ENCODE measurements around the gene CMAS. TPM values are rescaled to one million over a fixed set of nuclear protein-coding genes. Genes with fewer than 3 reads are reported as not detected.

Gene CMAS
- polyA plus RNA-seq, 1 of the 3 experiments (the other 2 are of a cell fraction): 16.0 TPM

DNA sequence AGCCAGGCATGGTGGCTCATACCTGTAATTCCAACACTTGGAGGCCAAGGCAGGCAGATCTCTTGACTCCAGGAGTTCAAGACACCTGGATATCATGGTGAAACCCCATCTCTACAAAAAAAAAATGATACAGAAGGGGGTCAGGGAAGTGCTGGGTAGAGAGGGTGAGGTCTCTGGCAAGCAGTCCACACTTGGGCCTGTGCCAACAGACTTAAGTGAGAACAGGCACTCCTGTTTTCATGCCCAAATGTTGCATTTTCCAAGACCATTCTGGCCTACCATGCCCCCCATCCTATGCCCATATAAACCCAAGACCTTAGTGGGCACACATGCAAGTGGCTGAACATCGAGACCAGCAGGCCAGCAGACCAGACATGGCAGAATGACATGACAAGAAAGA is 16.0 kb upstream of the CMAS start:
- Histone ChIP-seq H3F3A (replicated peaks; ENCODE audit: insufficient read depth) (no peaks in the 10 kb centered on the region), H3K79me2 (ENCODE audit: insufficient read depth) (no peaks in the 10 kb centered on the region), H4K20me1 (ENCODE audit: insufficient read depth) (no peaks in the 10 kb centered on the region), H3K4me3 (ENCODE audit: low read depth in 2 of 2, low read length in 1 of 2) (no peak overlapping the region), H3K9ac (no peak overlapping the region), H3K4me1 (ENCODE audit: control insufficient read depth in 1 of 2, insufficient read depth in 2 of 2, low read depth in 1 of 2, low read length in 1 of 2) (no peaks in the 10 kb centered on the region; a peak in 1 of 4 replicates), H3K36me3 (replicated peaks in 1 of 2; ENCODE audit: control insufficient read depth in 1 of 2, insufficient read depth in 2 of 2, low read length in 1 of 2) (no peaks in the 10 kb centered on the region), H3K27ac (ENCODE audit: low read depth in 2 of 2, low read length in 1 of 2) (no peak overlapping the region), H3K9me2 (no peaks in the 10 kb centered on the region), H3K9me3 (no peaks in the 10 kb centered on the region), H2AFZ (ENCODE audit: low read depth) (no peak overlapping the region), H3K4me2 (no peak overlapping the region), H3K27me3 (ENCODE audit: insufficient read depth) (no peaks in the 10 kb centered on the region; the same call in 1 of the 2 replicates)
- ChIA-PET CTCF (interaction anchor here (2.0 kb wide), 1 partner anchor 12 kb away, joined by 4 read pairs; no protein-coding TSS in a partner anchor), POLR2A (no interaction called here)
- no peak for DNase-seq
- WGBS (ENCODE audit: low lambda C conversion rate): 0% methylated on average over 1 of the region's 1 CpG
- TF ChIP-seq, protein P1, sequence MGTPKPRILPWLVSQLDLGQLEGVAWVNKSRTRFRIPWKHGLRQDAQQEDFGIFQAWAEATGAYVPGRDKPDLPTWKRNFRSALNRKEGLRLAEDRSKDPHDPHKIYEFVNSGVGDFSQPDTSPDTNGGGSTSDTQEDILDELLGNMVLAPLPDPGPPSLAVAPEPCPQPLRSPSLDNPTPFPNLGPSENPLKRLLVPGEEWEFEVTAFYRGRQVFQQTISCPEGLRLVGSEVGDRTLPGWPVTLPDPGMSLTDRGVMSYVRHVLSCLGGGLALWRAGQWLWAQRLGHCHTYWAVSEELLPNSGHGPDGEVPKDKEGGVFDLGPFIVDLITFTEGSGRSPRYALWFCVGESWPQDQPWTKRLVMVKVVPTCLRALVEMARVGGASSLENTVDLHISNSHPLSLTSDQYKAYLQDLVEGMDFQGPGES (IDR thresholded peaks at IDR 0.05; ENCODE audit: low read depth, low read length): no peak

DNA sequence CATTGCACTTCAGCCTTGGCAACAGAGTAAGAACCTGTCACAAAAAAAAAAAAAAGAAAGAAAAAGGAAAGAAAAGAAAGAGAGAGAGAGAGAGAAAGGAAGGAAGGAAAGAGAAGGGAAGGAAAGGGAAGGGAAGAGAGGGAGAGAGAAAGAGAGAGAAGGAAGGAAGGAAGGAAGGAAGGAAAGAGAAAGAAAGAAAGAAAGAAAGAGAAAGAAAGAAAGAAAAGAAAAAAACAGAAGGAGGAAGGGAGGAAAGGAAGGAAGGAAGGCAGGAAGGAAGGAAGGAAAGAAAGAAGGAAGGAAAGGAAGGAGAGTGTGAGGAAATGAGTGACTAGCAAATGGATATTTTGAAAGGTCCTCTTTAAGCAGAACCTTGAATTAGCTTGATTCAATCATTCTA is 13.3 kb upstream of the CMAS start:
- H3K9ac ChIP-seq: no peak overlapping the region
- POLR2A ChIA-PET: no interaction called here
- no peak for TF ChIP-seq FOXJ3 (CRISPR knock-in tag; IDR thresholded peaks at IDR 0.05)
- no peak for TF ChIP-seq SIN3A (IDR thresholded peaks at IDR 0.05; ENCODE audit: borderline replicate concordance, low read depth, low read length)
- TF ChIP-seq SMC3 (IDR thresholded peaks at IDR 0.05; ENCODE audit: low read depth, low read length): no peak
- no peak for TF ChIP-seq MXI1 (IDR thresholded peaks at IDR 0.05; ENCODE audit: low read depth, low read length)
- no peaks in the 10 kb centered on the region; the same call in 1 of the 2 replicates for H3K27me3 ChIP-seq (ENCODE audit: insufficient read depth)
- no peaks in the 10 kb centered on the region for H3K36me3 ChIP-seq (replicated peaks in 1 of 2; ENCODE audit: control insufficient read depth in 1 of 2, insufficient read depth in 2 of 2, low read length in 1 of 2)
- DNase-seq: no peak
- no peak overlapping the region for H3K4me2 ChIP-seq
- no peak overlapping the region for H2AFZ ChIP-seq (ENCODE audit: low read depth)
- no peaks in the 10 kb centered on the region for H3K79me2 ChIP-seq (ENCODE audit: insufficient read depth)
- H3F3A ChIP-seq (replicated peaks; ENCODE audit: insufficient read depth): no peaks in the 10 kb centered on the region
- H3K4me3 ChIP-seq (ENCODE audit: low read depth in 2 of 2, low read length in 1 of 2): no peak overlapping the region
- no peaks in the 10 kb centered on the region; a peak in 1 of 4 replicates for H3K4me1 ChIP-seq (ENCODE audit: control insufficient read depth in 1 of 2, insufficient read depth in 2 of 2, low read depth in 1 of 2, low read length in 1 of 2)
- no peak overlapping the region for H3K27ac ChIP-seq (ENCODE audit: low read depth in 2 of 2, low read length in 1 of 2)
- CTCF ChIA-PET: interaction anchor here (1.2 kb wide), 1 partner anchor 336 kb away, joined by 3 read pairs; no protein-coding TSS in a partner anchor
- no peaks in the 10 kb centered on the region for H4K20me1 ChIP-seq (ENCODE audit: insufficient read depth)
- no peaks in the 10 kb centered on the region for H3K9me3 ChIP-seq
- no peaks in the 10 kb centered on the region for H3K9me2 ChIP-seq

DNA sequence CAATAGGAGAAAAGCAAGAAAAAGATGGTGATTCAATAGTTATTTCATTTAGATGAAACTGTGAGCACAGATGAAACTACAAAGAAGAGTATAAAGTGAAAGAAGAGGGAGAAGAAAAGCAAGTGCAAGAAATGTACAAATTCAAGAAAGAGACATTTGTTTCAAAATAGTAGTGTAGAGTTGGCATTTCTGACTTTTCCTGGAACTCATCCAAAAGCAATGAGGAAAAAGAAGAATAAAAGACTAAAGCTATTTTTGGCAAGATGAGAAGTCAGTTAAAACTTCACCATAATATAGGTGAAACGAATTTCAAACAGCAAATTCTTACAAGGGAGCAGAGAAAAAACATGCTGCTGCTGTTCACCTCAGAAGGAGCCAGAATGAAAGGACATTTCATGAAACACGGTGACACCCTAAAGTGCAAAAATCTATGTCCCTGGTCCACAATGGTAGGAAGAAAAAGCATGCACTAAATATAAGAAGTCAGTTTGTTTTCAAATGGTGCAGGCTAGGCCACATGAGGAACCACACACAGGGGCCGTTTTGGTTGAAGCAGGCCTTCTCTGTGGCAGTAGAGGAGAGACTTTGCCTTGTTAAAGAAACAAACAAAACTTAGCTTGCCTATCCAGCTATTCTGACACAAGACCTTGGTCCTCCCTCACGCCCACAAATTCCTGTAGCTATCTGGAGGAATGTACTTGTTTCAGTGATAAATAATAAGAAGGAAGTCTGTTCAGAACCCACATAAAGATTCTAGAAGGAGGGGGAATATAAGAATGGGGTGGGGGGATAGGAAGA is 11.1 kb upstream of the CMAS start:
- ChIA-PET CTCF (interaction anchor here (1.2 to 1.5 kb wide), 2 partner anchors 17 to 354 kb away, joined by 3 read pairs; no protein-coding TSS in a partner anchor), POLR2A (no interaction called here)
- no peaks in the 10 kb centered on the region for H3K9me3 ChIP-seq
- H3K4me3 ChIP-seq (ENCODE audit: low read depth in 2 of 2, low read length in 1 of 2): no peak overlapping the region
- no peak overlapping the region for H3K27ac ChIP-seq (ENCODE audit: low read depth in 2 of 2, low read length in 1 of 2)
- H3K4me2 ChIP-seq: no peak overlapping the region
- H4K20me1 ChIP-seq (ENCODE audit: insufficient read depth): no peaks in the 10 kb centered on the region
- H2AFZ ChIP-seq (ENCODE audit: low read depth): peak overlapping the region; percentile 67; the same call in 1 of the 2 replicates
- no peaks in the 10 kb centered on the region for H3K9me2 ChIP-seq
- no peak for DNase-seq
- no peaks in the 10 kb centered on the region for H3K36me3 ChIP-seq (replicated peaks in 1 of 2; ENCODE audit: control insufficient read depth in 1 of 2, insufficient read depth in 2 of 2, low read length in 1 of 2)
- no peaks in the 10 kb centered on the region; a peak in 1 of 4 replicates for H3K4me1 ChIP-seq (ENCODE audit: control insufficient read depth in 1 of 2, insufficient read depth in 2 of 2, low read depth in 1 of 2, low read length in 1 of 2)
- H3K9ac ChIP-seq: no peak overlapping the region
- no peaks in the 10 kb centered on the region; the same call in 1 of the 2 replicates for H3K27me3 ChIP-seq (ENCODE audit: insufficient read depth)
- no peaks in the 10 kb centered on the region for H3K79me2 ChIP-seq (ENCODE audit: insufficient read depth)
- H3F3A ChIP-seq (replicated peaks; ENCODE audit: insufficient read depth): no peaks in the 10 kb centered on the region
- 48% methylated on average over 4 of the region's 4 CpGs for WGBS (ENCODE audit: low lambda C conversion rate)
- TF ChIP-seq, protein P1 (IDR thresholded peaks at IDR 0.05; ENCODE audit: low read depth, low read length): no peak
- TF ChIP-seq JUND (IDR thresholded peaks at IDR 0.05): no peak
- TF ChIP-seq, protein P2, sequence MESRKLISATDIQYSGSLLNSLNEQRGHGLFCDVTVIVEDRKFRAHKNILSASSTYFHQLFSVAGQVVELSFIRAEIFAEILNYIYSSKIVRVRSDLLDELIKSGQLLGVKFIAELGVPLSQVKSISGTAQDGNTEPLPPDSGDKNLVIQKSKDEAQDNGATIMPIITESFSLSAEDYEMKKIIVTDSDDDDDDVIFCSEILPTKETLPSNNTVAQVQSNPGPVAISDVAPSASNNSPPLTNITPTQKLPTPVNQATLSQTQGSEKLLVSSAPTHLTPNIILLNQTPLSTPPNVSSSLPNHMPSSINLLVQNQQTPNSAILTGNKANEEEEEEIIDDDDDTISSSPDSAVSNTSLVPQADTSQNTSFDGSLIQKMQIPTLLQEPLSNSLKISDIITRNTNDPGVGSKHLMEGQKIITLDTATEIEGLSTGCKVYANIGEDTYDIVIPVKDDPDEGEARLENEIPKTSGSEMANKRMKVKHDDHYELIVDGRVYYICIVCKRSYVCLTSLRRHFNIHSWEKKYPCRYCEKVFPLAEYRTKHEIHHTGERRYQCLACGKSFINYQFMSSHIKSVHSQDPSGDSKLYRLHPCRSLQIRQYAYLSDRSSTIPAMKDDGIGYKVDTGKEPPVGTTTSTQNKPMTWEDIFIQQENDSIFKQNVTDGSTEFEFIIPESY (IDR thresholded peaks at IDR 0.05; ENCODE audit: borderline replicate concordance, low read depth): no peak
- TF ChIP-seq GATA2 (CRISPR knock-in tag; IDR thresholded peaks at IDR 0.05): no peak
- no peak for TF ChIP-seq RXRA (IDR thresholded peaks at IDR 0.05; ENCODE audit: borderline replicate concordance, low read depth)
- TF ChIP-seq, protein P3, sequence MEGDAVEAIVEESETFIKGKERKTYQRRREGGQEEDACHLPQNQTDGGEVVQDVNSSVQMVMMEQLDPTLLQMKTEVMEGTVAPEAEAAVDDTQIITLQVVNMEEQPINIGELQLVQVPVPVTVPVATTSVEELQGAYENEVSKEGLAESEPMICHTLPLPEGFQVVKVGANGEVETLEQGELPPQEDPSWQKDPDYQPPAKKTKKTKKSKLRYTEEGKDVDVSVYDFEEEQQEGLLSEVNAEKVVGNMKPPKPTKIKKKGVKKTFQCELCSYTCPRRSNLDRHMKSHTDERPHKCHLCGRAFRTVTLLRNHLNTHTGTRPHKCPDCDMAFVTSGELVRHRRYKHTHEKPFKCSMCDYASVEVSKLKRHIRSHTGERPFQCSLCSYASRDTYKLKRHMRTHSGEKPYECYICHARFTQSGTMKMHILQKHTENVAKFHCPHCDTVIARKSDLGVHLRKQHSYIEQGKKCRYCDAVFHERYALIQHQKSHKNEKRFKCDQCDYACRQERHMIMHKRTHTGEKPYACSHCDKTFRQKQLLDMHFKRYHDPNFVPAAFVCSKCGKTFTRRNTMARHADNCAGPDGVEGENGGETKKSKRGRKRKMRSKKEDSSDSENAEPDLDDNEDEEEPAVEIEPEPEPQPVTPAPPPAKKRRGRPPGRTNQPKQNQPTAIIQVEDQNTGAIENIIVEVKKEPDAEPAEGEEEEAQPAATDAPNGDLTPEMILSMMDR (IDR thresholded peaks at IDR 0.05): no peak
- TF ChIP-seq, protein P4, sequence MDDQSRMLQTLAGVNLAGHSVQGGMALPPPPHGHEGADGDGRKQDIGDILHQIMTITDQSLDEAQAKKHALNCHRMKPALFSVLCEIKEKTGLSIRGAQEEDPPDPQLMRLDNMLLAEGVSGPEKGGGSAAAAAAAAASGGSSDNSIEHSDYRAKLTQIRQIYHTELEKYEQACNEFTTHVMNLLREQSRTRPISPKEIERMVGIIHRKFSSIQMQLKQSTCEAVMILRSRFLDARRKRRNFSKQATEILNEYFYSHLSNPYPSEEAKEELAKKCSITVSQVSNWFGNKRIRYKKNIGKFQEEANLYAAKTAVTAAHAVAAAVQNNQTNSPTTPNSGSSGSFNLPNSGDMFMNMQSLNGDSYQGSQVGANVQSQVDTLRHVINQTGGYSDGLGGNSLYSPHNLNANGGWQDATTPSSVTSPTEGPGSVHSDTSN (IDR thresholded peaks at IDR 0.05): no peak
- TF ChIP-seq FOSL2 (IDR thresholded peaks at IDR 0.05; ENCODE audit: borderline replicate concordance, low read depth): no peak

Data from SK-N-SH (cell line).